GM12873 (cell line): ENCODE results near the gene SV2B.

Experiments used
- CTCF ChIP-seq: IDR thresholded peaks from 2 replicates; pipeline ENCODE4 v1.5.1; 2012; ENCODE audit warnings: low read depth, mild to moderate bottlenecking, moderate library complexity, low read length, control low read depth; ENCODE audit not compliant: insufficient read depth; ENCODE audit errors: missing control alignments

Gene SV2B

GRCh38 chr15:91142106-91142744 is 42.2 kb downstream of the SV2B start:
- TF ChIP-seq CTCF = peak; percentile 56

GRCh38 chr15:91142946-91143345 is 42.9 kb downstream of the SV2B start:
- no peak for TF ChIP-seq CTCF

GRCh38 chr15:91146728-91147127 is 46.7 kb downstream of the SV2B start:
- TF ChIP-seq CTCF = no peak

- TF ChIP-seq CTCF = no peak
These were observed 48.2 kb downstream of the SV2B start for GRCh38 chr15:91148243-91148642.

- no peak for TF ChIP-seq CTCF
These were observed 50.6 kb downstream of the SV2B start for GRCh38 chr15:91150502-91151160.

GRCh38 chr15:91151781-91152563 is 51.9 kb downstream of the SV2B start:
- no peak for TF ChIP-seq CTCF

GRCh38 chr15:91152896-91153581 is 53.0 kb downstream of the SV2B start:
- no peak for TF ChIP-seq CTCF
